Naive thymus-derived CD4-positive, alpha-beta T cell (primary cell): ENCODE results near the gene PPP1R14B. TPM values are rescaled to one million over a fixed set of nuclear protein-coding genes. Genes with fewer than 3 reads are reported as not detected.

Experiments
- ATAC-seq: fragments of 150-1000 bp; cut with Tn5 transposase; 2 replicates; pipeline ENCODE4 v1.10.0; 2021; ENCODE audit warnings: mild to moderate bottlenecking, moderate library complexity
- CTCF ChIA-PET: fragments of 350-600 bp; sonication (Branson Sonifier 250); formaldehyde crosslinking; loops from one replicate; lab custom pipeline; 2021; ENCODE audit warnings: antibody characterized with exemption; lab: Charles Lee
- POLR2A ChIA-PET: fragments of 350-600 bp; sonication (Branson Sonifier 250); formaldehyde crosslinking; loops from one replicate; lab custom pipeline; 2021; ENCODE audit warnings: antibody characterized with exemption, inconsistent platforms; lab: Charles Lee
- DNase-seq, 9 donors: peaks; one replicate each; pipeline versions ENCODE4 v3.0.0 to v3.0.0-alpha.2; 2020 to 2022; ENCODE audit warnings: mixed read lengths in 1 of 9
- H3K27ac ChIP-seq: one replicate; pipeline ENCODE4 v1.7.0; 2013; ENCODE audit warnings: mild to moderate bottlenecking, low read depth, low read length, moderate library complexity
- H3K27me3 ChIP-seq, 2 donors: one replicate each; pipeline ENCODE4 v1.7.0; 2013; ENCODE audit warnings: low read length in 2 of 2, mild to moderate bottlenecking in 2 of 2, moderate library complexity in 2 of 2; ENCODE audit not compliant: control insufficient read depth in 2 of 2, insufficient read depth in 2 of 2
- H3K36me3 ChIP-seq, 3 experiments: 1 replicate in 2 of 3; 2 replicates in 1 of 3; pipeline ENCODE4 v1.7.0; 2013; ENCODE audit warnings: low read length in 3 of 3, mild to moderate bottlenecking in 3 of 3, moderate library complexity in 1 of 3; ENCODE audit not compliant: insufficient read depth in 3 of 3, control insufficient read depth in 2 of 3
- H3K4me1 ChIP-seq, 2 donors: one replicate each; pipeline ENCODE4 v1.7.0; 2013; ENCODE audit warnings: low read length in 2 of 2, mild to moderate bottlenecking in 2 of 2, moderate library complexity in 1 of 2; ENCODE audit not compliant: control insufficient read depth in 2 of 2, insufficient read depth in 2 of 2
- H3K4me3 ChIP-seq: 2 replicates; pipeline ENCODE4 v1.7.0; 2013; ENCODE audit warnings: mild to moderate bottlenecking, low read length
- H3K9me3 ChIP-seq, 3 experiments: 1 replicate in 2 of 3; 2 replicates in 1 of 3; pipeline ENCODE4 v1.7.0; 2013; ENCODE audit warnings: low read length in 3 of 3; ENCODE audit not compliant: control insufficient read depth in 2 of 3
- H3K27ac Mint-ChIP-seq, 9 donors: one replicate each; pipeline ENCODE4 v1.8.0; 2020 to 2022; ENCODE audit warnings: mixed read lengths in 9 of 9, mild to moderate bottlenecking in 8 of 9, moderate library complexity in 5 of 9, inconsistent platforms in 2 of 9
- H3K27me3 Mint-ChIP-seq, 5 donors: one replicate each; pipeline ENCODE4 v1.8.0; 2021 to 2022; ENCODE audit warnings: mixed read lengths in 5 of 5, mild to moderate bottlenecking in 1 of 5
- H3K36me3 Mint-ChIP-seq, 5 donors: one replicate each; pipeline ENCODE4 v1.8.0; 2020 to 2022; ENCODE audit warnings: mixed read lengths in 5 of 5, mild to moderate bottlenecking in 3 of 5, inconsistent platforms in 1 of 5
- H3K4me1 Mint-ChIP-seq, 7 donors: one replicate each; pipeline ENCODE4 v1.8.0; 2020 to 2022; ENCODE audit warnings: mixed read lengths in 7 of 7, mild to moderate bottlenecking in 3 of 7, inconsistent platforms in 1 of 7
- H3K4me3 Mint-ChIP-seq, 10 donors: one replicate each; pipeline ENCODE4 v1.8.0; 2020 to 2022; ENCODE audit warnings: mild to moderate bottlenecking in 10 of 10, mixed read lengths in 10 of 10, moderate library complexity in 6 of 10, inconsistent platforms in 2 of 10
- H3K9me3 Mint-ChIP-seq, 11 donors: one replicate each; pipeline ENCODE4 v1.8.0; 2020 to 2022; ENCODE audit warnings: mixed read lengths in 11 of 11, mild to moderate bottlenecking in 4 of 11, inconsistent platforms in 1 of 11, moderate library complexity in 1 of 11
- intact Hi-C, 2 donors: fragments of 100-400 bp; cut with micrococcal nuclease; formaldehyde crosslinking; loops; one replicate each; pipeline ENCODE4 v1.15.1; 2023
- polyA plus RNA-seq, 2 donors: library from polyadenylated mRNA; unstranded; fragments of 300-500 nt; fragmentation: Illumina TruSeq; gene quantifications; one replicate each; pipeline ENCODE4 v1.2.3, GENCODE V29; 2021
- total RNA-seq, 6 experiments: library from RNA in 5 of 6; stranded (reverse) in 5 of 6; gene quantifications; 1 replicate in 5 of 6; 2 replicates in 1 of 6; pipeline ENCODE4 v1.2.3 and lab custom pipeline; 2021 to 2026

Gene PPP1R14B
- total and polyA plus RNA-seq, 7 experiments from 2014 or later: 20.1 to 116 (median 26.0) TPM

GRCh38 chr11:64232967-64233315 lies 13.8 kb downstream of the PPP1R14B start:
- peak overlapping the region; percentile 47 for H3K27ac ChIP-seq
- H3K4me3 ChIP-seq: no peak overlapping the region
- ChIA-PET POLR2A (interaction anchor here (0.6 to 8.3 kb wide), 12 partner anchors 9 to 1419 kb away, joined by 3 to 94 read pairs (median 4); partner anchors contain the start of genes FERMT3, FKBP2 and PLCB3), CTCF (interaction anchor here (0.6 to 2.0 kb wide), 4 partner anchors 8 to 68 kb away, joined by 3 to 6 read pairs (median 6); partner anchors contain the start of genes CATSPERZ and FKBP2)
- no peaks in the 10 kb centered on the region for H3K9me3 Mint-ChIP-seq
- peaks cover 23 to 34% of the 10 kb centered on the region in 2 donors for H3K4me1 ChIP-seq
- peak overlapping the region; percentile 61 to 96 (median 83) for H3K27ac Mint-ChIP-seq
- no peak for DNase-seq
- H3K4me3 Mint-ChIP-seq: peak overlapping the region; percentile 71 to 90 (median 83)
- no peak for ATAC-seq
- no peaks in the 10 kb centered on the region for H3K9me3 ChIP-seq
- no peaks in the 10 kb centered on the region for H3K27me3 Mint-ChIP-seq
- H3K36me3 Mint-ChIP-seq: peaks cover 0 to 7% (median 0%) of the 10 kb centered on the region in 5 donors
- peaks cover 0 to 9% (median 4%) of the 10 kb centered on the region in 3 experiments for H3K36me3 ChIP-seq
- peaks cover 22 to 63% (median 46%) of the 10 kb centered on the region in 7 donors for H3K4me1 Mint-ChIP-seq
- no peaks in the 10 kb centered on the region for H3K27me3 ChIP-seq
- intact Hi-C loops: no loop called here

DNA sequence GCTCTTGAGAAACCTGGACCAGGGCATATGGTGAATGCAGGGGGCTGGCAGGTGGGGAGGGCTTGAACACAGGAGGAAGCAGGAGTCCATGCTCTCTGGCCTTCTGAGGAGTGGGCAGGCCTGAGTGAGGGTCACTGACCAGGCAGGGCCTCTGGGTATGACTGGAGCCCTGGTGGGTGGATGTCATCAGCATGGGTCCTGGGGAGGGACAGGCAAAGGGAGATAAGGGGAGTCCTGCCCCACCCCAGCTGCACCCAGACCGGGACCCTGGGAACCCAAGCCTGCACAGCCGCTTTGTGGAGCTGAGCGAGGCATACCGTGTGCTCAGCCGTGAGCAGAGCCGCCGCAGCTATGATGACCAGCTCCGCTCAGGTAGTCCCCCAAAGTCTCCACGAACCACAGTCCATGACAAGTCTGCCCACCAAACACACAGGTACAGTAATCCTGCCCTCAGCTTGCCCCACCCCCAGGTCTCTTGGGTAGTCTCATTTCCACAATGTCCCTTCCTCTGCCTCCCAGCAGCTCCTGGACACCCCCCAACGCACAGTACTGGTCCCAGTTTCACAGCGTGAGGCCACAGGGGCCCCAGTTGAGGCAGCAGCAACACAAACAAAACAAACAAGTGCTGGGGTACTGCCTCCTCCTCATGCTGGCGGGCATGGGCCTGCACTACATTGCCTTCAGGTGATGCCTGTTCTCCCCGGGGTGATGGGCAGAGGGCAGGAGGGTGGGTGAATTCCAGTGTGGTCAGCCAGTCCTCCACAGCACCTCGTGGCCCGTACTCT lies 14.4 kb downstream of the PPP1R14B start:
- peak overlapping the region; percentile 47 for H3K27ac ChIP-seq
- Mint-ChIP-seq H3K27me3 (no peaks in the 10 kb centered on the region), H3K4me3 (peak overlapping the region; percentile 20 to 96 (median 89)), H3K4me1 (peaks cover 23 to 69% (median 50%) of the 10 kb centered on the region in 7 donors), H3K36me3 (peaks cover 0 to 7% (median 0%) of the 10 kb centered on the region in 5 donors), H3K9me3 (no peaks in the 10 kb centered on the region), H3K27ac (peak overlapping the region; percentile 61 to 96 (median 84))
- DNase-seq (no peak), ATAC-seq (no peak)
- intact Hi-C loops: no loop called here
- ChIA-PET POLR2A (interaction anchor here (0.6 to 8.3 kb wide), 13 partner anchors 9 to 1419 kb away, joined by 3 to 94 read pairs (median 5); partner anchors contain the start of genes FERMT3, FKBP2 and PLCB3), CTCF (interaction anchor here (0.6 to 2.0 kb wide), 4 partner anchors 9 to 69 kb away, joined by 3 to 6 read pairs (median 6); partner anchors contain the start of genes CATSPERZ and FKBP2)
- no peaks in the 10 kb centered on the region for H3K9me3 ChIP-seq
- H3K27me3 ChIP-seq: no peaks in the 10 kb centered on the region
- H3K36me3 ChIP-seq: peaks cover 0 to 3% (median 0%) of the 10 kb centered on the region in 3 experiments
- H3K4me3 ChIP-seq: no peak overlapping the region
- peaks cover 26 to 37% of the 10 kb centered on the region in 2 donors for H3K4me1 ChIP-seq

DNA sequence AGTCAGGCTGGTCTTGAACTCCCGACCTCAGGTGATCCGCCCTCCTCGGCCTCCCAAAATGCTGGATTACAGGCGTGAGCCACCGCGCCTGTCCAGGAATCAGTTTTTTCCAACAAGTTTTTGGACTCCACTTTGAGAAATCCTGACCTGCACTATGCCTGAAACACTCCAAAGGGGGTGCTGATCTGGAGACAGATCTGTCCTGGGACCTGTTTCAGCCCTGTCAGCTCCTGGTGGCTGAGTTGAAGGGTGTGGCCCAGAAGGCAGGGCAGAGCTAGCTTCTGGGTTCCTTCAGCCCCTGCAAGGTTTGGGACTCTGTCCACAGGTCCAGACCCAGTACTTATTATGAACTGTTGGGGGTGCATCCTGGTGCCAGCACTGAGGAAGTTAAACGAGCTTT lies 15.2 kb downstream of the PPP1R14B start:
- Mint-ChIP-seq H3K27me3 (no peaks in the 10 kb centered on the region), H3K4me3 (peak overlapping the region; percentile 55 to 96 (median 90)), H3K27ac (peak overlapping the region in 8 of 9 donors; percentile 9 to 96 (median 84)), H3K9me3 (no peaks in the 10 kb centered on the region), H3K36me3 (peaks cover 0 to 1% (median 0%) of the 10 kb centered on the region in 5 donors), H3K4me1 (peaks cover 28 to 76% (median 55%) of the 10 kb centered on the region in 7 donors)
- no peaks in the 10 kb centered on the region for H3K9me3 ChIP-seq
- intact Hi-C loops: no loop called here
- H3K4me1 ChIP-seq: peaks cover 32 to 43% of the 10 kb centered on the region in 2 donors
- ChIA-PET CTCF (interaction anchor here (2.0 kb wide), 1 partner anchor 69 kb away, joined by 6 read pairs; the partner anchor contains the start of gene CATSPERZ), POLR2A (interaction anchor here (0.8 to 8.3 kb wide), 8 partner anchors 8 to 38 kb away, joined by 3 to 94 read pairs (median 4); partner anchors contain the start of genes FERMT3, FKBP2 and PLCB3)
- H3K27me3 ChIP-seq: no peaks in the 10 kb centered on the region
- H3K36me3 ChIP-seq: no peaks in the 10 kb centered on the region
- ATAC-seq (no peak), DNase-seq (no peak)
- no peak overlapping the region for H3K4me3 ChIP-seq
- H3K27ac ChIP-seq: peak overlapping the region; percentile 47

DNA sequence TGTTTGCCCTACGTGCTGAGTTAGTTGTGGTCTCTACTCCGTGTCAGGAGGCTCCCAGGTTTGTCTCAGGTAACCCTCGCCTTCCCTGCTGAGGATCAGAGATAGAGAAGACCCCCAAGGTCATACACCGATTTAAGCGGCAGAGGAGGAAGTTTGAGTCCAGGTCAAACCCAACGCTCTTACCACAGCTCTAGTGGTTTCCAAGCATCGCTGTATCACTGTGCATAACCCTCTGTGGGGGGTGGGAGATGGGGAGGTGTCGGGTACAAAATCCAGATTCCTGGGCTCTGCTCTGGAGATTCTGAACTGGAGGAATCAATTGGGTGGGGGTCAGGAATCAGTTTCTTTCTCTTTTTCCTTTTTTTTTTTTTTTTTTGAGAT lies 15.8 kb downstream of the PPP1R14B start:
- peak overlapping the region; percentile 79 for H3K4me3 ChIP-seq
- no peaks in the 10 kb centered on the region for H3K9me3 ChIP-seq
- Mint-ChIP-seq H3K27me3 (no peaks in the 10 kb centered on the region), H3K27ac (peak overlapping the region; percentile 69 to 96 (median 92)), H3K9me3 (no peaks in the 10 kb centered on the region), H3K36me3 (peaks cover 0 to 1% (median 0%) of the 10 kb centered on the region in 5 donors), H3K4me1 (peaks cover 28 to 74% (median 55%) of the 10 kb centered on the region in 7 donors), H3K4me3 (peak overlapping the region; percentile 88 to 96 (median 90))
- H3K27ac ChIP-seq: peak overlapping the region; percentile 83
- H3K4me1 ChIP-seq: peaks cover 32 to 43% of the 10 kb centered on the region in 2 donors
- no peaks in the 10 kb centered on the region for H3K36me3 ChIP-seq
- no peaks in the 10 kb centered on the region for H3K27me3 ChIP-seq
- DNase-seq: no peak
- intact Hi-C loops: loop anchor here (1.0 kb wide), 8 partner anchors 10 to 74 kb away; partner anchors contain the start of genes FKBP2 (in 2 of the 2), ESRRA (in 1 of the 2) and GPR137 (in 1 of the 2)
- ATAC-seq: no peak
- POLR2A ChIA-PET: interaction anchor here (0.6 to 8.3 kb wide), 8 partner anchors 9 to 1440 kb away, joined by 3 to 94 read pairs (median 5); partner anchors contain the start of genes FERMT3 and FKBP2
- CTCF ChIA-PET: no interaction called here

DNA sequence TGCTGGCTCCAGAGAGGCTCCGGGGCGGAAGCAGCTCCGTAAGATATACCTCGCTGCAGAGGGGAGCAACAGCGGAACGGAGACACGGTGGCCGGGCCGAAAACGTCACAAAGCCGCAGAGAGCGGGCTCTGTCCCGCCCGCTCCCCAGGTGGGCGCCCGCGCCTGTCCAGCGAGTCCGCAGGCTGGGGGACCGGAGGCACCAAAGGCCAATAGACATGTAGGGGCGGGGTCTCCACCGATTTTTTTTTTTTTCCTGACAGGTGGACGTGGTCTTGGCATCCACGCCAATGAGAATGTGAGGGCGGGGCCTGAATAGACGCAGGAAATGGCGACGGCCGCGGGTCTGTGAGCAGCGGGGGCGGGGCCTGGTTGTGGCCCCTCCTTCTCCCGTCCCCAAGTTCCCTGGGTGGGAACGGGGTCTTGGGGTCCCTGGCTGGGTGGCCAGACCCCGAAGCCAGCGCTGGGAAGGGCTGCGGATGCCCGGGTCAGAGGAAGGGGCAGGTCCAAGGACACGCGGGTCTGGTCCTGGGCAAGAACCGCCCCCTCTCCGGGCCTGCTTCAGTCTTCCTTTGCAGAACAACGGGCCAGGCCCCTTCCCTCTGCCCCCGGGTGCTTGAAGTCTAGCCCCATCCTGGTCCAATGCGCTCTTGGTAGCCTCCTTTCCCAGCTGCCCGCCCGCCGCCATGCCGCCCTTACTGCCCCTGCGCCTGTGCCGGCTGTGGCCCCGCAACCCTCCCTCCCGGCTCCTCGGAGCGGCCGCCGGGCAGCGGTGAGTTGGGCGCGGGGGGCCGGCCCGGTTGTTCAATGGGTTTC lies 16.4 kb downstream of the PPP1R14B start, which contains the start of gene DNAJC4:
Gene DNAJC4, plus strand, starts transcription at position 378 of the 814 bp plus-strand sequence. Its CDS starts 307 bp downstream, at position 685.
- Histone ChIP-seq H3K9me3 (no peaks in the 10 kb centered on the region), H3K4me3 (peak within 1 kb of the TSS; percentile 79), H3K36me3 (no peaks in the 10 kb centered on the region), H3K4me1 (peaks cover 30 to 42% of the 10 kb centered on the region in 2 donors), H3K27me3 (no peaks in the 10 kb centered on the region), H3K27ac (peak within 1 kb of the TSS; percentile 83)
- intact Hi-C loops: loop anchor here (1.0 kb wide), 8 partner anchors 11 to 75 kb away; partner anchors contain the start of genes FKBP2 (in 2 of the 2), ESRRA (in 1 of the 2) and GPR137 (in 1 of the 2)
- CTCF ChIA-PET: interaction anchor here (0.7 to 0.8 kb wide), 2 partner anchors 42 to 74 kb away, joined by 3 to 6 read pairs; partner anchors contain the start of gene ESRRA
- peak within 1 kb of the TSS; percentile 85 to 96 (median 92) for H3K27ac Mint-ChIP-seq
- H3K9me3 Mint-ChIP-seq: no peaks in the 10 kb centered on the region
- DNase-seq: peak; percentile 76 to 90 (median 87)
- H3K4me1 Mint-ChIP-seq: peaks cover 25 to 69% (median 54%) of the 10 kb centered on the region in 7 donors
- no peaks in the 10 kb centered on the region for H3K27me3 Mint-ChIP-seq
- peak within 1 kb of the TSS; percentile 88 to 96 (median 90) for H3K4me3 Mint-ChIP-seq
- H3K36me3 Mint-ChIP-seq: peaks cover 0 to 1% (median 0%) of the 10 kb centered on the region in 5 donors
- POLR2A ChIA-PET: interaction anchor here (0.6 to 8.3 kb wide), 12 partner anchors 9 to 1440 kb away, joined by 3 to 94 read pairs (median 5); partner anchors contain the start of genes FERMT3, FKBP2 and STIP1
- ATAC-seq: peak; percentile 74
